Esophagus squamous epithelium (tissue), 4 donors: ENCODE data around the gene TMOD1.

ENCODE experiments used
- POLR2A ChIP-seq, 4 donors: fragments of 450-650 bp; IDR thresholded peaks; one replicate each; pipeline ENCODE4 v1.6.1; 2017; ENCODE audit warnings: antibody characterized with exemption in 4 of 4, mild to moderate bottlenecking in 4 of 4, moderate library complexity in 3 of 4
- TF ChIP-seq, protein P1 (sequence below), 6 experiments: fragments of 450-650 bp in 4 of 6; fragments of 200-600 bp in 2 of 6; sonication (generic) in 2 of 6; IDR thresholded peaks; one replicate each; pipeline ENCODE4 v1.5.1; 2016 to 2019; ENCODE audit warnings: antibody characterized with exemption in 6 of 6, mild to moderate bottlenecking in 4 of 6, moderate library complexity in 4 of 6

GRCh38 chr9:97630591-97630990 is 129.1 kb downstream of the TMOD1 start:
- TF ChIP-seq, protein P1, sequence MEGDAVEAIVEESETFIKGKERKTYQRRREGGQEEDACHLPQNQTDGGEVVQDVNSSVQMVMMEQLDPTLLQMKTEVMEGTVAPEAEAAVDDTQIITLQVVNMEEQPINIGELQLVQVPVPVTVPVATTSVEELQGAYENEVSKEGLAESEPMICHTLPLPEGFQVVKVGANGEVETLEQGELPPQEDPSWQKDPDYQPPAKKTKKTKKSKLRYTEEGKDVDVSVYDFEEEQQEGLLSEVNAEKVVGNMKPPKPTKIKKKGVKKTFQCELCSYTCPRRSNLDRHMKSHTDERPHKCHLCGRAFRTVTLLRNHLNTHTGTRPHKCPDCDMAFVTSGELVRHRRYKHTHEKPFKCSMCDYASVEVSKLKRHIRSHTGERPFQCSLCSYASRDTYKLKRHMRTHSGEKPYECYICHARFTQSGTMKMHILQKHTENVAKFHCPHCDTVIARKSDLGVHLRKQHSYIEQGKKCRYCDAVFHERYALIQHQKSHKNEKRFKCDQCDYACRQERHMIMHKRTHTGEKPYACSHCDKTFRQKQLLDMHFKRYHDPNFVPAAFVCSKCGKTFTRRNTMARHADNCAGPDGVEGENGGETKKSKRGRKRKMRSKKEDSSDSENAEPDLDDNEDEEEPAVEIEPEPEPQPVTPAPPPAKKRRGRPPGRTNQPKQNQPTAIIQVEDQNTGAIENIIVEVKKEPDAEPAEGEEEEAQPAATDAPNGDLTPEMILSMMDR (IDR thresholded peaks at IDR 0.05) = no peak
- no peak for TF ChIP-seq POLR2A (IDR thresholded peaks at IDR 0.05)
